EL (cell line): ENCODE data around the gene ACTN1.

Experiments used
- DNase-seq: peaks from one replicate; pipeline ENCODE4 v3.0.0-alpha.2; 2016

ACTN1 gene

DNA sequence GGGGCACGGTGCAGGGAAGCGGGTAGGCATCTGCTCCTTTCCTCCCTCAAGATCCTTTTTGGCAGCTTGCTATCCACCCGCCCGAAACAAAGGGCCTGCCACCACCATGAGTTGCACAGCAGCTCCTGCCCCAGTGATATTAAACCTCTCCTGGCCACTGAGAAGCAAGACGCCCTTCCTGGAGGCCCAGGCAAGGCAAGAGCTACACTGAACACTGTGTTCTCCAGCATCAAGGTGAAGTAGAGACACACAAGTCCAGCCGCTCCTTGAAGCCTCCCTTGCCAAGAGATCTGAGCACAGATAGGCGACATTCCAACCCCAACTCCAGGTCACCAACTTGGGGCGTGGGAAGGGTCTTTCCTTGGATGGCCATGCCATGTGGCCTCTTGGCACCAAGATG, 70.9 kb downstream of the ACTN1 start:
- no peak for DNase-seq

DNA sequence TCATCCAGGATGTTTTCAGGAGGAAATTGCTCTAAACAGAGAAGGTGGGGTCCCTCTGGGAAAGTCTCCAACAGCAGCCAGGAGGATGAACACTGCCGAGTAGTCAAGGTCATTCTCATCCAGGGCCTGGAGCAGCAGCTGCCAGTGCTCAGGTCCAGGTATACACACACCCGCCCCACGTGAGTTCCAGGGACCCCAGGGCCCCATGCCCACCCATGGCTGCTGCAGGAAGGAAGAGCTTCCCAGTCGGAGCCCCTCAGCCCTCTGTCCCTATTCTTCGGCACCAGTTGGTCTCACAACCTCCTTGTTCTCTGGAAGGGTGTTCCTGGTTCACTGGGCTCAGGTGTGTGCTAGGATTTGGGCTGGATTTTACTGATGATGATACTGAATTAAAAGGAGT, 72.7 kb downstream of the ACTN1 start:
- DNase-seq, result no peak

DNA sequence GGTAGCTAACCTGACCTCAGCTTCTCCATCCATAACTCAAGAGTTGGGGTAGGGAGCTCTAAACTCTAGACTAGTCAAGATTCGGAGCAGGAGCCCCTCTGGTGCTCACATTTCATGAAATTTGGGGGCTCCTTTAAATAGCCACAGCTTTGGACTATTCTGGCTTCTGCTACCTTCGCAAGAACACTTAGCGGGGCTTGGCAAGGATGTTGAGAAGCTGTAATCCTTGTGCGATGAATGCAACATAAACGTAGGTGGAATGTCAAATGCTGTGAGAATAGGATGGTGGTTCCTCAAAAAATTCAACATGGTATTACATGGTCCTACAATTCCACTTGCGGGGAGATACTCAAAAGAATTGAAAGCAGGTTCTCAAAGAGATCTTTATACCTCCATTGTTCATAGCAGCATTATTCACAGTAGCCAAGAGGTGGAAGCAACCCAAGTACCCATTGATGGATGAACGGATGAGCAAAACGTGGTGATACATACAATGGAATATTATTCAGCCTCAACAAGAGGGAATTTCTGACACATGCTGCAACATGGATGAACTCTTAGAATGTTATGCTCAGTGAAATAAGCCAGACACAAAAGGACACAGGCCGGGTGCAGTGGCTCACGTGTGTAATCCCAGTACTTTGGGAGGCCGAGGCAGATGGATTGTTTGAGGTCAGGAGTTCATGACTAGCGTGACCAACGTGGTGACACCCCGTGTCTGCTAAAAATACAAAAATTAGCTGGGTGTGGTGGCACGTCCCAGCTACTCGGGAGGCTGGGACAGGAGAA, 73.8 kb downstream of the ACTN1 start:
- DNase-seq, result no peak

DNA sequence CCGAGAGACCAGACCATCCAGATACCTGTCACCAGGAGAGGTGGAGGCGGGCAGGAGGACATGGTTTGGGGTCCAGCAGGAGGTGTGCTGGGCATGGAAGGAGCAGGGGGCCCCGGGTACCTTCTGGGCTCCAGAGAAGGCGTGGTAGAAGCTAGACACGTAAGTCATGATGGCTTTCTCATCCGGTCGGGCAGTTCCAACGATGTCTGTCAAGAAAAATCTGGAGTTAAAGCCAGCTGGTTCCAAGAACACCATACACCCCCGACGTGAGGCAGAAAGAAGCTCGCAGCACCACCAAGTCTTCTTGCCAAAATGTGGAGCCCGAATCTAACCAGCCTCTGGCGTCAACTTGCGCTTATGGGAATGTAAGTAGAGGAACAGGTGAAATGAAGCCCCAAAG, 76.7 kb downstream of the ACTN1 start:
- no peak for DNase-seq

DNA sequence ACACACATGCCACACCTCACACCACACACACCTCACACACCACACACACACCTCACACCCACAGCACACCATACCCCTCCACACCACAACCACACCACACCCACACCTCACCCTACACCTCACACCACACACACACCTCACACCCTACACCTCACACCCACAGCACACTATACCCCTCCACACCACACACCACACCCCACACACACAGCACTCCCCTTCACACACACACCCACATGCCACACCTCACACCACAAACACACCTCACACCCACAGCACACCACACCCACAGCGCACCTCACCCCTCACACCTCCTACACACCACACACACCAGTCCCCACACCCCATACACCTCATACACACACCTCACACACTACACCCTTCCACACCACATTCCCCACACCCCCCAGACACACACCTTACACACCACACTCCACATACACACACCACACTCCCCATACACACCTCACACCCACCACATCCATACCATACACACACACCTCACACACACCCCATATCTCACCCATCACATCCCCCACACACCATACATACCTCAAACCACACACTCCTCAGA, 80.0 kb downstream of the ACTN1 start:
- no peak for DNase-seq

DNA sequence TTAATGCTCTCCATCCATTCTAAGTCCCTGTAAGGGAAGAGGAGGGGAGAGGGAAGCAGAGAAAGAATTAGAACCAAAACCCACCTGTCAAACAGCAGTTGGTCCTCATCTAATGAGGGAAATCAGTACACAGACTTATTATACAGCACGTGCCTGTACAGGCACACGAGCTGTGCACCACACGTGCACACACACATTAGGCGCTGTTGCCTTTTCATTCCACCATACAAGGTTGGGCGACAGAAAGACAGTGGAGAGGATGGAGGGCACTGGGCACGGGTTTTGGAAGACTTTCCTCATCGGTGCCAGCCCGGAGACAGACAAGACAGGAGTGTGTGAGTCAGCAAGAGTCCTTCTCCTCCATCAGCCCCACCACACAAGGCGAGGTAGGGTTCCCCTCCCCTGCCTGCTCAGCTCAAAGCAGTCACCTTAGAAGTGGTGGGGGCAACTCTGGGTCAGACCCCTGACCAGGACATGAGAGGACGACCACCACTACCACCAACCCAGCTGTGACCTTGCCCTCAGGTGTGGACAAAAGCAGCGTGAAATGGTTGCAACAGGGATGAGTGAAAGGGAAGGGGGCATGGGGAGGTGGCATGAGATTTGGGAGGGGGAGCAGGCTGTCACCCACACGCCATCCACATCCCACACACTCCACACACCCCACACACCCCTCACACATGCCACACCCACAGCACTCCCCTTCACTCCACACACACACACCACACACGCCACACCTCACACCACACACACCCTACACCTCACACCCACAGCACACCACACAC, 80.7 kb downstream of the ACTN1 start:
- no peak for DNase-seq

DNA sequence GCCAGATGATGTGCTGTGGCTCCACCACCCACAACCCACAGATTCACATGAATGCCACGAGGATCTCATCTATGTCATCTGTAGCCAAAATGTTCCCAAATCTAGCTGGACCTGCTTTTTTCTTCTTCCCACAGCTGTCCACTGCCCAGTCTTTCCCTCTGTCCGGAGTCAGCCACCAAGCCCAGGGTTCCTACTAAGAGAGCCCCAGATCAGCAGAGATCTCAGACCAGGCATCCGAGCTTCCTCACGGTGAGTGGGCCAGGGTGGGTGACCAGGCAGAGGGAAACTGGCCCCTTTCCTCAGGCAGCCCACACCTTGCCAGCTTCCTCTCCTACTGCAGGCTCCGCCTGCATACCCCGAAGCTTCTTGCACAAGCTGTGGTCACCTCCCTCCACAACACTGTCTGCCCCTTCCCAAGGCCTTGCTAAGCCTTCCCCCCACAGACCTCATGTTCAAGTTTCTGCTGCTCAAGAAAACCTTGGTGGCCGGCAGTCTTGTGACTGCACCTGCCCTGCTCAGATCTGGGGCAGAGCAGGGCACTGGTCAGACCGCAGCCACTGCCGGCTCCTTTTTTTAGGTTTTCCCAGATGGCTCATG, 81.4 kb downstream of the ACTN1 start:
- no peak for DNase-seq

DNA sequence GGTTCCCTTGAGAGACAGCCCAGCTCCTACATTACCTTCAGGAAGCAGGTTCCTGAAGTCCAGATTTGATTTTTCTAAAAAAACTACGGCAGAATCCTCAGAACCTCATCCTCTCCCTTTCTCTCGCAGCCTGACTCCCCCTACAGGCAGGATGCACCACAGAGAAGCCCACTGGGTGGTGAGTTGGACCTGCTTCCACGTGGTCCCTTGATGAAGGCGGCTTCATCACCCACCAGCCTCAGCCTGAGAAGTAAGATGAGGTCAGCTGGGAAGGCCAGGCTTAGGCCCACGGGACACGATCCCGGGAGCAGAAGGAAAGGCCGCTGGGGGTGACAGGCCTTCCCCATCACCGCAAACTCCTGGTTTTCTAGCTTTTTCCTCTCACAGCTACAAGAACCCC, 83.0 kb downstream of the ACTN1 start:
- no peak for DNase-seq

DNA sequence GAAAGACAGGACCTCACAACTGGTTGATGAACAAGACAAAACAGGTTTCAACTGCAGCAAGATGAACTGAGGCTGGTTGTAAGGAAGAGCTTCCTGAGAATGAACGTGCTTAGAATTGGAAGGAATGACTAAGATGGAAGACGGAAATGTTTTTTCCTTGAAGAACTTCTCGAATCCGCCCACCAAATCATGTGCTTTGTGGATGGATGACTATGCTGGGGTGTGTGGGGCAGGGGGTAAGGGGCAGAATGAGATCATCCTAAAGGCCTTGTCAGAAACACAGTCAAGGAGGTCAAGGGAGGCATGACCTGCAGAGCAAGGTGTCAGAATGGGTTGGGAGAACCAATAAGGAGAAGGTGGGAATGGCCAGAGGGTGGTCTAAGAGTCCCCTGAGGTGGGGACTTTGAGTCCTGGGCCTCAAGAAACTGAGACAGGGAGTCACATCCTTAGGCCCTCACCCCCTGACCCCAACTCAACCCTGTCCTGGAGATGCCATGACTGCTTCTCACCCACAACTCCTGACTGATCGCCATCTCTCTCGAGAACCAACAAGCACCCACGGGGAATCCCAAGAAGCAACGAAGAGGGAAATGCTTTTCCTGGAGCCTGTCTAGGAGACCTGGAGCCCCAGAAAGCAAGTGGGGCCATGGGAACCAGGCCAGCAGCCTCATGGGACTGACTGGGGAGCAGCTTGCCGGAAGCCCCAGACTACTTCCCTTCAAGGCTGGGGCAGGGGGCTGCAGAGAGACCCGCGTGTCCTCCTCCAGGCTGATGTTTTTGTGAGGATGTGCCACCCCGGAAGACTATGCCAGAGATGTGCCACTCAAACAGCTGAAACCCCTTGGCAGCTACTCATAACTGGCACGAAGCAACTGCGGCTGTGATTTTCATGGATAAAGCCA, 84.0 kb downstream of the ACTN1 start:
- DNase-seq, result peak; percentile 61

DNA sequence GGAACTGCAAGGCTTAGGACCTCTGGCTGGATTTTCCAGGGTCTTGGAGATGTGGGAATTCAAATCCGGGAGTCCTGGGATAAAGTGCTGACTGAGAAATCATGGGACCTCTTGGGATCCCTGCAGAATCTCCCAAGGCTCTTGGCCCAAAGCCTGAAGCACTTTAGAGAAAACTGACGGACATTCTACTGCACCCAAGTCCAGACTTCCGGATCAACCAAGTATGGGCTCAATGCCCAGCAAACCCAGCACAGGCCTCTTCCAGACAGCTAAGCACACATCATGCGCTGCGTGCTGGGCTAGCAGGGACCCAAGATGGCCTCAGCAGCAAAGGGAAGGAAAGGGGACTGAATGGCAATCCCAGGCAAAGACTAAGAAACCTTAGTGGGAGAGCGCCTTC, 85.0 kb downstream of the ACTN1 start:
- DNase-seq, result no peak

DNA sequence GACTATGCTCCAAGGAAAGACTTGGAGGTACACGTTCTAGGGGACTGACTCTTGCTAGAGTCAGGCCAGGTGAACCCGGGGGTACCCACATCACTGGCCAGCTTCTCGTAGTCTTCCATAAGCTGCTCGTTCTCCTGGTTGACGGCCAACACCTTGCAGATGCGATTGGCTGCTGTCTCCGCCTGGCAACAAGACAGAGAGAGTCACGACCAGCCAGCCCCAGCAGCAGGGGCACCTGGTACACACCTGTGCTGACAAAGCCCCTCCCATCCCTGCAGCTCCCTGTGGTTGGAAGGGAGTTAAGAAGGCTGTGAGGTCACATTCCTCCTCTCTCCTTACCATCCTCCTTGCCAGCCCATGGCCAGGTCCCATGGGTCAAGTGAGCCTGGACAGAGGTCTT, 85.5 kb downstream of the ACTN1 start:
- DNase-seq, result no peak

DNA sequence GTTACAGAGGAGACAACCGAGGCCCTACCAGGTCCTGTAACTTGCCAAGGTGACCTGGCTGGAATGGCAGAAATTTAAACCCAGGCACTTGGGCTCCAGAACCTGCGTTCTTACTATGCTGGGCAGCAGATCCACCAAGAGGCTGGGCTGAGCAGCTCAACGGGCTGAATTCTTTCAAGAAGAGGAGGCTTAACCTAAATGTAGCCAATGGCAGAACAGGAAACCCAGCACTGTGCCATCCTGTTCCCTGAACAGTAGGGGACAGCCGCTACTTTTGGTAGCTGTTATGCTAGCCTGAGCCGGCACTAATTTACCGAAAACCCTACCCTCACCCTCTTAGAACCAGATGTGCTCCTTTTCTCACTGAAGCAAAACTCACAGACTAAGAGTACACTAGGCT, 86.1 kb downstream of the ACTN1 start:
- DNase-seq, result no peak

DNA sequence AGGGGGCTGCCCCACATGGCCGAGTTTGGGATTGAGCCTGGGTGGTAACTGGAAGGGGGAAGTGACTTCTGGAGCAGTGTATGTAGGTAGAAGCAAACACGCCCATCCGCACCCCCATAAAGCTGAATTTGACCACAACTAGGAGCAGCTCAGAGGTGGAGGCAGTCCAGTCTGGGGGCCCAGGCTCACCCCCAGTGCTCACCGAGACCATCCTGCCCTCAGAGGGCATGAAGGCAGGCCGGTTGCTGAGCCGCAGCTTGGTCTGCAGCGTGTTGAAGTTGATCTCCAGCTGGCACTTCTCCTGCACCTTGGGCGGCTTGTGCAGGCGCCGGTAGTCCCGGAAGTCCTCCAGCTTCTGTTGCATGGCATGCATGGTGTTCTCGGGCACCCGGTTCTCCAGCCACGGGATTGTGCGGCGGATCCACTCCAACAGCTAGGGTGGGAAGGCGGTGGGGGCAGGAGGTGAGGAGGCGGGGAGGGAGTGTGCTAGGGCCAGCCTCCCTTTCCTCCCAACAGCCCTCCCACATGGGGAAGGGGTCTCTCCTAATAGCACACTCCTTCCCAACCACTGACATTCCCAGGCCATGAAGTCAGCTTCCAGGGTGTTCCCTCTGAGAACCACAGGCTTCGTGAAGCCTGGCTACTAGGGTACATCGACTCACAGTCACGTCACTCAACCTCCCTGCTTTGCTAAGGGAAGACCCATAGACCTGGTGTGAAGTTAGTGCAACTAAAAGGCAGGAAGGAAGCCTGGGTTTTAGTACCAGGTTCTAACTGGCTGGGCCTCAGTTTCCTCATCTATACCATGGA, 87.0 kb downstream of the ACTN1 start:
- DNase-seq, result peak; percentile 76

DNA sequence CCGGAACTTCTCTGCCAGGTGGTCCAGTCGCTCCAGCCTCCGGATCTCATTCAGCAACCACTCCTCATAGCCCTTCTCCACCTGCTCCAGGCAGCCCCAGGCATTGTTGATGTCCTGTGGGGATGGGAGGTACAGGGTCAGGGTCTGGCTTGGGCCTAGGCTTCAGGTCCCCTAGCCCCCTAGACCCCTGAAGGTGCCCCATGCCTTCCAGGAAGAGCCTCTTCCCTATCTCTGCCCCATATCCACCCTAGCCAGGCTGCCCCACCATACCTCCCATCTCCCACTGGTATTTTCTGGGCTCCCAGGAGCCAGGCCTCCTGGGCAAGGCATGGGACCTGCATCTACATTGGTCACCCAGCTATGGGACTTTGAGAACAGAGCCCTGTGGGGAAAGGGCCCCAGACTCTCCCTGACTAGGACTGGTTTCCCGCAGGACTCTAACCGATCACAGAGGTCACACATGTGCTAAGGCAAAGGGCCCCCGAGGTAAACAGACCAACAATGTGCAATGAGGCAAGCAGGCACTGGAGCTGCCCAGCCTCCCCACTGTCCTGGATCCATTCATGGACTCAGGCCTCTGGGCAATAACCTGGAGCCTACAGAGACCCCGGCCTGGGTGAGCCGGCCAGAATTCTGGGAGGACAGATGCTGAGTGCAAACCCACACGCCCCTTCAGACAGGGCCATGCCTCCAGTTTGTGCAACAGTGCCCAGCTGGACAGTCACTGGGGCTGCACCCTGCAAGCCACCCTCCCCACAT, 88.8 kb downstream of the ACTN1 start:
- DNase-seq, result no peak

DNA sequence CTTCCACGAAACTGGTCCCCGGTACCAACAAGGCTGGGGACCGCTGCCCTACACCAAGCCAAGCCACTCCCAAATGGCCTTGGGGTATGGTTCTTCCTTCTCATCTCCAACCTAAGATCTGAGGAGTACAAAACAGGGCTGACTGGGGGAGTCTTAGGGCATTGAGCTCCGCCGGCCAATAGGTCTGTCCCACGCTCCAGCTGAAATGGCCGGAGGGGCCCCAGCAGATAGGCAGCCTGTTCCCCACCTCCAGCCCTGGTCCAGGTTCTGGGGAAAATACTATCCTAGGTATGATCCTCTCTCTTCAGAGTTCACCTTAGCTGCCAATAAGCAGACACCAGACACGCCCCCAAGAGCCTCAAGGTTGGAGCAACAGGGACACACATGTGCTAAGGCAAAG, 90.2 kb downstream of the ACTN1 start:
- no peak for DNase-seq

DNA sequence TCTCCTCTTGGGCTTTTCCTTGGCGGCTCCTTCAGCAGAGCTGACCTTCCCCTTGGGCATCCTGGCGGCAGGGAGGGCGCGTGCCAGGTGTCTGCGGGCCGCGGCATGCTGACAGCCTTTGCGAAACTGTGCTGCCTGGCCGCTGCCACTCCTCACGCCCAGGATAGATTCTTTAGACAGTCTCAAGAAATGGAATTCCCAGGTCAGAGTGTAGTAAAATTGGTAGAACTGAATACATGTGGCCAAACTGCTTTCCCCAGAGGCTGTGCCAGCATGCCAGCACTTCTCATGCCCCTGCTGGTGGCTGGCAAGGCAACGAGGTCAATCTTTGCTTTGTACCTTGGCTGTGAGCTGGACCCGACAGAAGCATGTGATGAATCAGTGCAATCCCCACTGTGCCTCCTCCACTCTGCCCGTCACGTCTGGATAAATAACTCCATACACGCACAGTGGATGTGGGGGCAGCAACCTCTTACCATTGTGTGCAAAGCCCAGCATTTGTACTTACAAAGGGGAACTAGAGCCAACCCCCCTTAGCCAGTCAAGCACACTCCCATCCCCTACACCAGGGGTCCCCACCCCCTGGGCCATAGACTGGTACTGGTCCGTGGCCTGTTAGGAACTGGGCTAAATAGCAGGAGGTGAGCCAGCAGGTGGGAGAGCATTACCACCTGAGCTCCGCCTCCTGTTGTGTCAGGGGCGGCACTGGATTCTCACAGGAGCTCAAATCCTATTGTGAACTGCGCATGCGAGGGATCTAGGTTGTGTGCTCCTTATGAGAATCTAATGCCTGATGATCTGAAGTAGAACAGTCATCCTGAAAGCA, 90.9 kb downstream of the ACTN1 start:
- DNase-seq, result no peak

DNA sequence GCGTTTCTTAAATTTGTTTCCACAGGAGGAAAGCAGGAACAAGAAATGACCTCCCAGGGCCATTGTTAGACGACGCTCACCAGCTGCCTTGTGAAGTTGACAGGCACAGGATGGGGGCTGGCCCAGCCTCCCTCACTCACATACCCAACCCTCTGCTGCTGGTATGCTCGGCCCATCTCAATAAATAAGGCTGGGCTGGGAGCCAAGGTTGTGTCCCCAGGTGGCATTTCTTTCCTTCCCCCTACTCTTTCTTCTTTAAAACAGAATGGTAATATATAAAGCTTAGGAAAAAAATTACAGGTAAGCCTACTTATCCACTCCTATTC, 93.0 kb downstream of the ACTN1 start:
- DNase-seq, result no peak

DNA sequence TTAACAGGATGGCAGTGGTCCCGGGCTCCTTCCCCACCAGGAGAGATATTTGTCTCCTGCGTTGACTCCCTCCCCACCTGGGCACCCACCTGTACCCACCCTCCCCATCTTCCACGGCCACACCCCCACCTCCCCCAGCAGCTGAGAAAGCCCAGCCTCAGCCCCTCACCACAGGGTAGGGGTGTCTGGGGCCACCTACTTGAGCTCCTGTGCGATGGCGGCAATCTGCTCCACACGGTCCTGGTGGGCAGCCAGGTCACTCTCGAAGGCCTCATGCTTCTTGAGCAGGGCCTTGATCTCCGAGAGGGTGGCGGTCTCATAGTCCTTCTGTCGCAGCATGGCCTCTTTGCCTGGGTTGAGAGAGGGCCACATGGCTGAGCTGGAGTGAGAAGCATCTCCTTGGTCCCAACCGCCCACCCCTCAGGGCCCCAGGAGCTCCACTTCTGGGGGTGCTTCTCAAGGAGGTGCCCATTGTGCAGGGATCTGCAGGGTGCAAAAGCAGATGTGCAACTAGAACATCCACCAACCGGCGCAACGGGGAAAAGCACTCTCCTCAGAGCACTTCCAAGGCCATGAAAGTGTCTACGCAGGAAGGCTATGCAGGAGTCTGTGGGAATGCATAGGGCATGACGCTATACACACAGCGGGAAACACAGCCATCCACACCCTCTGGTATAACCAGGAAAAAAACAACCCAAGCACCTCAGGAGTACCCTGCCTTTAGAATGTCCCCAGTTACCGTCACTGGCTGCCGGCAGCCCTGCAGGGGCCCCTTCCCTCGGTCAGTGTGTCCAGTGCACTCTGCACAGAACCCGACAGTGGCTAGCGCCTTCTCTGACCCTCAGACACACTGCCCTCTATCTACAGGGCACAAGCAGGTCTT, 93.6 kb downstream of the ACTN1 start:
- no peak for DNase-seq
